Nephron (organoid): ENCODE data around the gene KIF21A.

Source experiments
- H3K27ac Mint-ChIP-seq, 3 experiments: 2 replicates each; pipeline ENCODE4 v1.8.0; 2020; ENCODE audit warnings: mixed read lengths in 3 of 3, mild to moderate bottlenecking in 2 of 3, moderate library complexity in 1 of 3
- H3K27me3 Mint-ChIP-seq: 2 replicates; pipeline ENCODE4 v1.8.0; 2021; ENCODE audit warnings: low read depth, mild to moderate bottlenecking, moderate library complexity, mixed read lengths
- H3K36me3 Mint-ChIP-seq: 2 replicates; pipeline ENCODE4 v1.8.0; 2020; ENCODE audit warnings: low read depth, mixed read lengths
- H3K4me1 Mint-ChIP-seq: 2 replicates; pipeline ENCODE4 v1.8.0; 2020; ENCODE audit warnings: mixed read lengths
- H3K4me3 Mint-ChIP-seq, 3 experiments: 2 replicates each; pipeline ENCODE4 v1.8.0; 2020; ENCODE audit warnings: mild to moderate bottlenecking in 3 of 3, mixed read lengths in 3 of 3, moderate library complexity in 2 of 3
- H3K9me3 Mint-ChIP-seq: 2 replicates; pipeline ENCODE4 v1.8.0; 2020; ENCODE audit warnings: mixed read lengths
- TF ChIP-seq, protein P1 (sequence below), 3 experiments: fragments of 200-600 bp; sonication (generic); IDR thresholded peaks; one replicate each; pipeline ENCODE4 v1.5.0; 2021; ENCODE audit warnings: antibody characterized with exemption in 3 of 3; ENCODE audit not compliant: unreplicated experiment in 3 of 3

The KIF21A gene

GRCh38 chr12:39369756-39370155, 73.2 kb downstream of the KIF21A start:
- Mint-ChIP-seq H3K4me1 (no peaks in the 10 kb centered on the region), H3K36me3 (peaks cover 10% of the 10 kb centered on the region)
- TF ChIP-seq, protein P1, sequence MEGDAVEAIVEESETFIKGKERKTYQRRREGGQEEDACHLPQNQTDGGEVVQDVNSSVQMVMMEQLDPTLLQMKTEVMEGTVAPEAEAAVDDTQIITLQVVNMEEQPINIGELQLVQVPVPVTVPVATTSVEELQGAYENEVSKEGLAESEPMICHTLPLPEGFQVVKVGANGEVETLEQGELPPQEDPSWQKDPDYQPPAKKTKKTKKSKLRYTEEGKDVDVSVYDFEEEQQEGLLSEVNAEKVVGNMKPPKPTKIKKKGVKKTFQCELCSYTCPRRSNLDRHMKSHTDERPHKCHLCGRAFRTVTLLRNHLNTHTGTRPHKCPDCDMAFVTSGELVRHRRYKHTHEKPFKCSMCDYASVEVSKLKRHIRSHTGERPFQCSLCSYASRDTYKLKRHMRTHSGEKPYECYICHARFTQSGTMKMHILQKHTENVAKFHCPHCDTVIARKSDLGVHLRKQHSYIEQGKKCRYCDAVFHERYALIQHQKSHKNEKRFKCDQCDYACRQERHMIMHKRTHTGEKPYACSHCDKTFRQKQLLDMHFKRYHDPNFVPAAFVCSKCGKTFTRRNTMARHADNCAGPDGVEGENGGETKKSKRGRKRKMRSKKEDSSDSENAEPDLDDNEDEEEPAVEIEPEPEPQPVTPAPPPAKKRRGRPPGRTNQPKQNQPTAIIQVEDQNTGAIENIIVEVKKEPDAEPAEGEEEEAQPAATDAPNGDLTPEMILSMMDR (IDR thresholded peaks at IDR 0.05; ENCODE audit: unreplicated experiment in 3 of 3): no peak

DNA sequence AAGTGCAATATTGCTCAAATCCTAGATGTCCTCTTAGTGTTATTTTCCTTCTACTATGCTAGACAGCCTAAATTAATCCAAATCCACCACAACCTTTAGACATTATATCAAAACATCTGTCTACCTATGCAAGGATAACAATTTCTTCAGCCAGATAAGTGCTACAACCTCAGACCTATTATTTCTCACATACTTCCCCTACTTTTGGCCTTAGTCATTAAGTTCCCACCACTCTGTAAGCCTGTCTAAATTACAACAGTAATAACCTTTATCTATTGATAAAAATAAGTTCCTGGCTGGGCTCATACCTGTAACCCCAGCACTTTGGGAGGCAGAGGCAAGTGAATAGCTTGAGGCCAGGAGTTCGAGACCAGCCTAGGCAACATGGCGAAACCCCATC, 74.0 kb downstream of the KIF21A start:
- no peaks in the 10 kb centered on the region for H3K27me3 Mint-ChIP-seq
- no peak overlapping the region for H3K4me3 Mint-ChIP-seq
- peaks cover 18% of the 10 kb centered on the region for H3K36me3 Mint-ChIP-seq
- no peaks in the 10 kb centered on the region for H3K4me1 Mint-ChIP-seq
- no peak overlapping the region for H3K27ac Mint-ChIP-seq
- TF ChIP-seq, protein P1 (IDR thresholded peaks at IDR 0.05; ENCODE audit: unreplicated experiment in 3 of 3): no peak
- no peaks in the 10 kb centered on the region for H3K9me3 Mint-ChIP-seq

More at GRCh38 chr12:39369756-39370155, 73.2 kb downstream of the KIF21A start:
- H3K9me3 Mint-ChIP-seq: no peaks in the 10 kb centered on the region
- no peaks in the 10 kb centered on the region for H3K27me3 Mint-ChIP-seq
- H3K27ac Mint-ChIP-seq: no peak overlapping the region
- H3K4me3 Mint-ChIP-seq: no peak overlapping the region

- H3K27me3 Mint-ChIP-seq: no peaks in the 10 kb centered on the region
- TF ChIP-seq, protein P1 (IDR thresholded peaks at IDR 0.05; ENCODE audit: unreplicated experiment in 3 of 3): no peak
- no peaks in the 10 kb centered on the region for H3K4me1 Mint-ChIP-seq
- H3K9me3 Mint-ChIP-seq: no peaks in the 10 kb centered on the region
- peaks cover 18% of the 10 kb centered on the region for H3K36me3 Mint-ChIP-seq
- H3K4me3 Mint-ChIP-seq: no peak overlapping the region
- no peak overlapping the region for H3K27ac Mint-ChIP-seq
These were observed 74.8 kb downstream of the KIF21A start for GRCh38 chr12:39368096-39368495.

- H3K4me1 Mint-ChIP-seq: no peaks in the 10 kb centered on the region
- TF ChIP-seq, protein P1 (IDR thresholded peaks at IDR 0.05; ENCODE audit: unreplicated experiment in 3 of 3): no peak
- H3K9me3 Mint-ChIP-seq: no peaks in the 10 kb centered on the region
- H3K36me3 Mint-ChIP-seq: peaks cover 18% of the 10 kb centered on the region
- H3K4me3 Mint-ChIP-seq: no peak overlapping the region
- no peak overlapping the region for H3K27ac Mint-ChIP-seq
- no peaks in the 10 kb centered on the region for H3K27me3 Mint-ChIP-seq
These were observed 75.4 kb downstream of the KIF21A start for GRCh38 chr12:39367494-39367893.

DNA sequence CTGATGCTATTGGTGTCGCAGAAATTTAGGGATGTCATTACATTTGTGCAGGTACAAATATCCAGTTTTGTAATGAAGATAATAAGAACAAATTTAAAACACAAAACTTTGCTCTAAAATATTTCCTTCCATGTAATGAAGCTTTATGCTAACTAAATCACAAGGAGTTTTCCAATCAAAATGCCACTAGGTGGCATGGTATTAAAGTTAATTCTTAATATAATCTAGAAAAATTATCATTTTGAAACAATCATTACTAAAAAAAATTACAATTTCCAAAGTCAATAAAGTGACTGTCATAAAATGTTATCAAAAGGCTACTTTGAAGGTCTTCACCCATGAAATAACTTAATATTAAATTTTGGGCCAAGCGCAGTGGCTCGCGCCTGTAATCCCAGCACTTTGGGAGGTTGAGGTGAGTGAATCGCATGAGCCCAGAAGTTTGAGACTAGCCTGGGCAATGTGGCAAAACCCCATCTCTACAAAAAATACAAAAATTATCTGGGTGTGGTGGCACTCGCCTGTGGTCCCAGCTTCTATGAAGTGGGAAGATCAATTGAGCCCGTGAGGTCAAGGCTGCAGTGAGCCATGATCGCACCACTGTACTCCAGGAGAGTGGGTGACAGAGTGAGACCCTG, 77.4 kb downstream of the KIF21A start:
- Mint-ChIP-seq H3K27me3 (no peaks in the 10 kb centered on the region), H3K4me3 (no peak overlapping the region), H3K27ac (no peak overlapping the region), H3K9me3 (no peaks in the 10 kb centered on the region), H3K36me3 (peaks cover 30% of the 10 kb centered on the region), H3K4me1 (no peaks in the 10 kb centered on the region)
- TF ChIP-seq, protein P1 (IDR thresholded peaks at IDR 0.05; ENCODE audit: unreplicated experiment in 3 of 3): peak in 1 of 3 experiments; percentile 30

GRCh38 chr12:39364196-39364595, 78.7 kb downstream of the KIF21A start:
- H3K4me3 Mint-ChIP-seq: no peak overlapping the region
- H3K36me3 Mint-ChIP-seq: peaks cover 34% of the 10 kb centered on the region
- no peaks in the 10 kb centered on the region for H3K27me3 Mint-ChIP-seq
- no peaks in the 10 kb centered on the region for H3K9me3 Mint-ChIP-seq
- H3K27ac Mint-ChIP-seq: no peak overlapping the region
- H3K4me1 Mint-ChIP-seq: no peaks in the 10 kb centered on the region
- TF ChIP-seq, protein P1 (IDR thresholded peaks at IDR 0.05; ENCODE audit: unreplicated experiment in 3 of 3): no peak
